Esophagus squamous epithelium (tissue), 5 donors: ENCODE results near the gene KBTBD4. TPM values are rescaled to one million over a fixed set of nuclear protein-coding genes. Genes with fewer than 3 reads are reported as not detected.
A peak's percentile ranks its signal among the peaks of the same experiment; 100 is the strongest.
"Not testable (repeated sequence)": the region's sequence is repeated elsewhere in the genome, so short reads cannot be mapped to it uniquely, and the experiment has no call there.

Experiments
- DNase-seq: peaks from one replicate; lab custom pipeline; 2025; lab: John Stamatoyannopoulos, UW
- H3K27ac ChIP-seq, 4 donors: fragments of 200-600 bp; sonication (generic); one replicate each; pipeline ENCODE4 v1.5.1; 2016 to 2019; ENCODE audit warnings: mild to moderate bottlenecking in 1 of 4
- H3K27me3 ChIP-seq, 4 donors: fragments of 200-600 bp; sonication (generic); 1 replicate in 3 of 4; 2 replicates in 1 of 4; pipeline versions ENCODE4 v1.5.1 to v1.6.0; 2017 to 2021; ENCODE audit warnings: antibody characterized with exemption in 1 of 4
- H3K36me3 ChIP-seq, 3 donors: fragments of 200-600 bp; sonication (generic); one replicate each; pipeline ENCODE4 v1.5.1; 2016 to 2019
- H3K4me1 ChIP-seq, 3 donors: fragments of 200-600 bp; sonication (generic); one replicate each; pipeline ENCODE4 v1.5.1; 2017 to 2019
- H3K4me3 ChIP-seq, 4 donors: fragments of 200-600 bp; sonication (generic); 1 replicate in 3 of 4; 2 replicates in 1 of 4; pipeline ENCODE4 v1.5.1; 2016 to 2019; ENCODE audit warnings: mild to moderate bottlenecking in 2 of 4, moderate library complexity in 1 of 4
- H3K9me3 ChIP-seq, 3 donors: fragments of 200-600 bp; sonication (generic); one replicate each; pipeline ENCODE4 v1.5.1; 2016 to 2019
- CTCF ChIP-seq, 6 experiments: fragments of 450-650 bp in 4 of 6; fragments of 200-600 bp in 2 of 6; sonication (generic) in 2 of 6; IDR thresholded peaks; one replicate each; pipeline ENCODE4 v1.5.1; 2016 to 2019; ENCODE audit warnings: antibody characterized with exemption in 6 of 6, mild to moderate bottlenecking in 4 of 6, moderate library complexity in 4 of 6
- POLR2A ChIP-seq, 4 donors: fragments of 450-650 bp; IDR thresholded peaks; one replicate each; pipeline ENCODE4 v1.6.1; 2017; ENCODE audit warnings: antibody characterized with exemption in 4 of 4, mild to moderate bottlenecking in 4 of 4, moderate library complexity in 3 of 4
- WGBS, 2 donors: methylation state at CpG; one replicate each; pipeline ENCODE4 v1.1.5; 2018; 5-methylcytosine and 5-hydroxymethylcytosine counted together
- intact Hi-C: fragments of 100-400 bp; cut with DNase I; formaldehyde crosslinking; loops from one replicate; pipeline ENCODE4 v1.15.0; 2022
- total RNA-seq, 4 donors: library from RNA; depleted of rRNA; stranded (reverse); fragments of >200 nt; gene quantifications; one replicate each; pipeline ENCODE4 v1.1.0, GENCODE V29; 2016
- donor health status: DM: yes; HTN: yes; CAD: no.

KBTBD4 gene
- total RNA-seq, 4 donors from 2014 or later = 12.4 to 22.7 (median 16.0) TPM

DNA sequence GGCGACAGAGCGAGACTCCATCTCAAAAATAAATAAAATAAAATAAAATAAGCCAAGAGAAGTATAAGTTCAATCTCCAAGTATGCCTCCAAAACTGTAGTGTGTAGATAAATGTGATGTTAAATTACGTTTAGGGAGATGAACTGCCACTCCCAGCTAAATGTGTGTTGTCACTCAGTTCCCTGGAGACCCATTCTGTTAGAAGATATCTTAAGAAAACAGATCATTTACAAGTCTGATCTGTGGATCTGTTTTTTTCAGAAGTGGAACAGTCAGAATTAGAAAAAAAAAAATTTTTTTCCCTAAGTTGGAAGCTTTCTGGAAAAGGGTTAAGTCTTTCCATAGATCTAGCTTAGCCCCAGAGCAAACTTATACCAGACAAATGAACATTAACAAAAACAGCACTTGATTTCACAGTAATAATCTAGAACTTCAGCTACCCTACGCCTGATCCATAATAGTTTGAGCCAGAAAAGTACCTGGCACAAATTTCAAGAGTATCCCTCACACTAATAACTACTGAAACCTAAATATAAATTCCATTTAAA, 44.0 kb downstream of the KBTBD4 start:
- TF ChIP-seq POLR2A (IDR thresholded peaks at IDR 0.05) = no peak
- peaks cover 0 to 14% (median 0%) of the 10 kb centered on the region in 3 donors for H3K36me3 ChIP-seq
- DNase-seq = no peak
- 85 to 86% methylated on average over 4 of the region's 4 CpGs for WGBS, 2 donors
- intact Hi-C loops = no loop called here
- H3K9me3 ChIP-seq = no peaks in the 10 kb centered on the region
- H3K27me3 ChIP-seq = no peaks in the 10 kb centered on the region
- no peak overlapping the region for H3K4me3 ChIP-seq
- peaks cover 15 to 83% (median 45%) of the 10 kb centered on the region in 3 donors for H3K4me1 ChIP-seq
- H3K27ac ChIP-seq = no peak overlapping the region

DNA sequence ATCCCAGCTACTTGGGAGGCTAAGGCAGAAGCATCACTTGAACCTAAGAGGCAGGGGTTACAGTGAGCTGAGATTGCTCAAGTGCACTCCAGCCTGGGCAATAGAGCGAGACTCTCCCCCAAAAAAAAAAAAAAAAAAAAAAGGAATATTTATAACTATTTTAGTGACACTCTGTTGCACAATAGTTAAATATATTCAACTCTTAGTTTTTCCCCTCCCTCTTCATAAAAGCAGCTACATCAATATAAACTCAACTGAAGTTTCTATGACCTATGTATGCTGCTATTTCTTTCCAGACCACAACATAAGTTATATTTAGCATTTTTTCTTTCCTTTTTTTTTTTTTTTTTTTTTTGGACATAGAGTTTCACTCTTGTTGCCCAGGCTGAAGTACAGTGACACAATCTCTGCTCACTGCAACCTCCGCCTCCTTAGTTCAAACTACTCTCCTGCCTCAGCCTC, 45.0 kb downstream of the KBTBD4 start:
- no peak overlapping the region for H3K4me3 ChIP-seq
- TF ChIP-seq CTCF (IDR thresholded peaks at IDR 0.05) (no peak), POLR2A (IDR thresholded peaks at IDR 0.05) (no peak)
- DNase-seq = no peak
- peaks cover 13 to 72% (median 34%) of the 10 kb centered on the region in 3 donors for H3K4me1 ChIP-seq
- intact Hi-C loops = no loop called here
- H3K27ac ChIP-seq = peak overlapping the region in 2 of 4 donors; percentile 49 to 53
- peaks cover 0 to 22% (median 0%) of the 10 kb centered on the region in 3 donors for H3K36me3 ChIP-seq
- 70 to 76% methylated on average over 2 of the region's 2 CpGs for WGBS, 2 donors
- H3K9me3 ChIP-seq = no peaks in the 10 kb centered on the region
- H3K27me3 ChIP-seq = no peaks in the 10 kb centered on the region

- H3K36me3 ChIP-seq = peaks cover 0 to 32% (median 0%) of the 10 kb centered on the region in 3 donors
- no peaks in the 10 kb centered on the region for H3K9me3 ChIP-seq
- no peak overlapping the region for H3K4me3 ChIP-seq
- H3K4me1 ChIP-seq = peaks cover 5 to 69% (median 29%) of the 10 kb centered on the region in 3 donors
- TF ChIP-seq CTCF (IDR thresholded peaks at IDR 0.05) = no peak
- no peak for TF ChIP-seq POLR2A (IDR thresholded peaks at IDR 0.05)
- intact Hi-C loops = no loop called here
- DNase-seq = no peak
- WGBS, 2 donors = 68 to 81% methylated on average over 2 of the region's 2 CpGs
- H3K27ac ChIP-seq = peak overlapping the region in 3 of 4 donors; percentile 31 to 53 (median 50)
- no peaks in the 10 kb centered on the region for H3K27me3 ChIP-seq
Observed at GRCh38 chr11:47532597-47533213, 46.1 kb downstream of the KBTBD4 start.

DNA sequence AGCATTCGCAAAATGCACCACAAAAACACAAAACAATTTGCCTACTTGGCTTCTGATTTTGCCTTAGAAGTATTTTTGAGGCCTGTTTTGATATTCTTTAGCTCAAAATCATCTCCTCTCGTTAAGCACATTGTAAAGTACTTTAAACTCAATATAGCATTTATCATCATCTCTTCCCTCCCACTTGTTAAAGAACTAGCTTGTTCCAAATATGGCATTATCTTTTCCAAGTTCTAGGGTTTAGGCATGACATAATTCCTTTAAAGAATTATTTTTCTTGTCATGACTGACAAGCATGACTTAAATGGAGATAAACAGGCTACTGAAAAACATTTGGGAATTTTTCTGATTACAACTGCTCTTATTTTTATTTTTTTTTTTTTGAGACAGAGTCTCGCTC, 47.1 kb downstream of the KBTBD4 start:
- TF ChIP-seq CTCF (IDR thresholded peaks at IDR 0.05) (no peak), POLR2A (IDR thresholded peaks at IDR 0.05) (no peak)
- WGBS, 2 donors = 70 to 72% methylated on average over 3 of the region's 3 CpGs
- Histone ChIP-seq H3K9me3 (no peaks in the 10 kb centered on the region), H3K4me1 (peaks cover 5 to 64% (median 23%) of the 10 kb centered on the region in 3 donors), H3K27ac (peak overlapping the region in 2 of 4 donors; percentile 2 to 31), H3K4me3 (no peak overlapping the region), H3K27me3 (no peaks in the 10 kb centered on the region), H3K36me3 (peaks cover 0 to 33% (median 0%) of the 10 kb centered on the region in 3 donors)
- no peak for DNase-seq
- intact Hi-C loops = no loop called here

- 80 to 87% methylated on average over 2 to 7 of the region's 9 CpGs for WGBS, 2 donors
- Histone ChIP-seq H3K36me3 (peaks cover 0 to 26% (median 0%) of the 10 kb centered on the region in 3 donors), H3K27ac (peak overlapping the region in 2 of 4 donors; percentile 0 to 10), H3K4me1 (peaks cover 5 to 64% (median 22%) of the 10 kb centered on the region in 3 donors)
- H3K27me3 ChIP-seq, DNase-seq, H3K9me3 ChIP-seq, intact Hi-C loops, H3K4me3 ChIP-seq: not testable (repeated sequence)
Observed at GRCh38 chr11:47530721-47531120, 48.0 kb downstream of the KBTBD4 start.

- H3K4me1 ChIP-seq = peaks cover 5 to 72% (median 28%) of the 10 kb centered on the region in 3 donors
- TF ChIP-seq CTCF (IDR thresholded peaks at IDR 0.05) (no peak), POLR2A (IDR thresholded peaks at IDR 0.05) (no peak)
- peaks cover 0 to 19% (median 0%) of the 10 kb centered on the region in 3 donors for H3K36me3 ChIP-seq
- no peak overlapping the region for H3K27ac ChIP-seq
- no peak overlapping the region for H3K4me3 ChIP-seq
- WGBS, 2 donors = 81 to 88% methylated on average over 4 of the region's 4 CpGs
- no peaks in the 10 kb centered on the region for H3K9me3 ChIP-seq
- no peaks in the 10 kb centered on the region for H3K27me3 ChIP-seq
- DNase-seq = no peak
- intact Hi-C loops = no loop called here
Observed at GRCh38 chr11:47529951-47530350, 48.8 kb downstream of the KBTBD4 start.
